Ectodermal cell (in vitro differentiated cells): ENCODE measurements around the gene SH2B2.

Experiments
- H3K27ac ChIP-seq: 2 replicates; pipeline ENCODE4 v1.7.0; 2013; ENCODE audit warnings: mild to moderate bottlenecking, low read depth, low read length; ENCODE audit not compliant: insufficient read depth, poor library complexity, severe bottlenecking
- H3K27me3 ChIP-seq: 2 replicates; pipeline ENCODE4 v1.7.0; 2013; ENCODE audit warnings: mild to moderate bottlenecking, low read length; ENCODE audit not compliant: insufficient read depth, control insufficient read depth, poor library complexity, severe bottlenecking
- H3K36me3 ChIP-seq: one replicate; pipeline ENCODE4 v1.7.0; 2013; ENCODE audit warnings: low read length; ENCODE audit not compliant: control insufficient read depth, insufficient read depth
- H3K4me1 ChIP-seq: one replicate; pipeline ENCODE4 v1.7.0; 2013; ENCODE audit warnings: low read length; ENCODE audit not compliant: control insufficient read depth, insufficient read depth
- H3K4me3 ChIP-seq: 2 replicates; pipeline ENCODE4 v1.7.0; 2013; ENCODE audit warnings: low read depth, low read length, control low read depth; ENCODE audit not compliant: insufficient read depth
- H3K9me3 ChIP-seq: 2 replicates; pipeline ENCODE4 v1.7.0; 2013; ENCODE audit warnings: mild to moderate bottlenecking, low read length, moderate library complexity; ENCODE audit not compliant: control insufficient read depth
- WGBS, 2 experiments: methylation state at CpG; one replicate each; pipeline ENCODE4 v1.1.7; 2013; ENCODE audit warnings: missing lambda C conversion rate in 2 of 2; 5-methylcytosine and 5-hydroxymethylcytosine counted together

SH2B2 gene

DNA sequence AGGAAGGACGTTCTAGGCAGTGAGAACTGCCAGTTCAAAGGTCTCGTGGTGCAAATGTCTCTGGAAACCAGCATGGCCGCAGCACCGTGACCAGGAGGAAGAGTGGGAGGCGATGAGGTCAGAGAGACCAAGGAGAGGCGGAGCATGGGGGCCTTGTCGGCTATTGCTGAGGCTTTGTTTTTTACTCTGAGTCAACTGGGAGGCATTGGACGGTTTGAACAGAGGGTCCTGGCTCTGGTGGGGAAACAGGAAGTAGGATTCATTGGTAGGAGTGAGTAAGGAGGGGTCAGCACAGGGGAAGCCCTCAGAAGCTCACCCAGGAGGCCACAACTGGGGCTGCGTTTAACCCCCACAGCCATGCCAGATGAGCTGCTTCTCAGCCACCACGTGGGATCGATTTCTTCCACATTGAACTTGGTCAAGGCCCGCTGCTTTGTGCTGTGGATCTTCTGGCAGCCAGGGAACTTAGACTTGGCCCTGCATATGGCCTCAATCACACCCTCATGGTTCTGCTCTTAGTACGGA lies 22.2 kb upstream of the SH2B2 start:
- H3K27me3 ChIP-seq: no peaks in the 10 kb centered on the region
- H3K9me3 ChIP-seq: no peaks in the 10 kb centered on the region
- 91% methylated on average over 13 of the region's 13 CpGs for WGBS, 2 experiments
- no peaks in the 10 kb centered on the region for H3K36me3 ChIP-seq
- no peaks in the 10 kb centered on the region for H3K4me1 ChIP-seq
- no peak overlapping the region for H3K27ac ChIP-seq
- no peak overlapping the region for H3K4me3 ChIP-seq

DNA sequence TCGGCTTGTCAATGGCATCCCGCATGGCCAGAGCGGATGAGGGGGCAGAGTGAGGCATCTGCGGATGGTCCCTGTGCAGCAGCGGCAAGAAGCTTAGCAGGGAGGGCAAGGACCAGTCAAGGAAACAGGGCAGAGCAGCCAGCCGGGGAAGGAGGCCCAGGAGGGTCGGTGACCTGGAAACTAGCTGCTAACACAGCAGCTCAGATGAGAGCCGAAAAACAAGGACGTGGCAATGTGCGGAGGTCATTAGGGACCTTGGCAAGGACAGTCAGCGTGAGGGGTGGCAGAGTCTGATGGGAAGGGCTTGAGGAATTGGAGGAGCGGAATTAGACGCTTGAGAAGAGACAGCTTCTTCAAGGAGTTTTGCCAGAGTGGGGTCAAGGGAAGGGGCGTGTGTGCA lies 20.1 kb upstream of the SH2B2 start:
- no peaks in the 10 kb centered on the region for H3K36me3 ChIP-seq
- H3K27ac ChIP-seq: no peak overlapping the region
- H3K4me1 ChIP-seq: peaks cover 3% of the 10 kb centered on the region
- WGBS, 2 experiments: 91 to 93% methylated on average over 14 of the region's 14 CpGs
- H3K9me3 ChIP-seq: no peaks in the 10 kb centered on the region
- no peaks in the 10 kb centered on the region for H3K27me3 ChIP-seq
- no peak overlapping the region for H3K4me3 ChIP-seq

DNA sequence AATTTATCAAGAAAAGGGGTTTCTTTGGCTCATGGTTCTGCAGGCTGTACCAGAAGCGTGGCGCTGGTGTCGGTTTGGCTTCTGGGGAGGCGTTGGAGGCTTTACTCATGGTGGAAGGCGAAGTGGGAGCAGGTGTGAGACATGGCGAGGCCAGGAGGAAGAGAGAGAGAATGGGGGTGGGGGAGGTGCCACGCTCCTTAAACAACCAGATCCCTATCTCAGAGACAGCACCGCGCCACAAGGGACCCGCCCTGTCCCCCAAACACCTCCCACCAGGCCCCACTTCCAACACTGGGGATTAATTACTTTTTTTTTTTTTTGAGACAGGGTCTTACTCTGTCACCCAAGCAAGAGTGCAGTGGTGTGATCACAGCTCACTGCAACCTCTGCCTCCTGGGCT lies 18.0 kb upstream of the SH2B2 start:
- no peak overlapping the region for H3K4me3 ChIP-seq

DNA sequence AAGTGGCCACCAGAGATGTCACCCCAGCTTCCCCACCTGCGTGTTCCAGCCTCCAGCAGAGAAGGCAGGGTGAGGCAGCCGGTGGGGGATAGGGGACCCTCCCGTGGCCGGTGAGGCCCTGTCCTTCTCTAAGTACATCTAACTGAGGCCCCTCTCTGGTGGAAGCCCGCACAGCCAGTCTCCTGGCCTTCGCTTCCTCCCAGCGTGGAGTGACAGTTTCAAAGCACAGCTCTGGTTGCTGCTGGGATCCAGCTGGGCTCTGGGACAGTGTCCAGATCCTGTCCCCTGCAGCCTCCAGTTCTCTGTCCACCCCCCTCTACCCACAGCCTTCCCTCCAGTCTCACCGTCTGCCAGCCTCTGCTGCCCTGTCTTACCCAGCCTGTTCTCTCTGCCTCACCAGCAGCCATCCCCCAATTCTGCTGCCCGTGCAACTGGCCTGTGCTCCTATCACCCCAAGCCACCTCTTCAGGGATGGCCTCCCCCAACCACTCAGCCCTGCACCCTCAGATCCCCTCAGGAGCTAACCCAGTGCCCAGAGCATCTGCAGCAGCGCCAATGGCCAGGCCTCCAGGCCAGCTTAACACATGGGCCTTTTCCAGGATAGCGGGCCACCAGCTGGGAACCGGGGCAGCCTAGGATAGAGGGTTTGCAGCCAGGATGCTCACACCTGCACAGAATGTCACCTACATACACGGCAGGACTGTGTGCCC lies 16.3 kb upstream of the SH2B2 start:
- Histone ChIP-seq H3K9me3 (no peaks in the 10 kb centered on the region), H3K4me3 (no peak overlapping the region), H3K4me1 (peaks cover 3% of the 10 kb centered on the region), H3K27ac (no peak overlapping the region), H3K27me3 (no peaks in the 10 kb centered on the region), H3K36me3 (no peaks in the 10 kb centered on the region)
- WGBS, 2 experiments: 81 to 82% methylated on average over 13 of the region's 13 CpGs

More for the DNA sequence above, 18.0 kb upstream of the SH2B2 start:
- 93 to 94% methylated on average over 6 to 10 of the region's 10 CpGs for WGBS, 2 experiments
- Histone ChIP-seq H3K27ac (no peak overlapping the region), H3K9me3 (no peaks in the 10 kb centered on the region), H3K4me1 (peaks cover 3% of the 10 kb centered on the region), H3K36me3 (no peaks in the 10 kb centered on the region), H3K27me3 (no peaks in the 10 kb centered on the region)

DNA sequence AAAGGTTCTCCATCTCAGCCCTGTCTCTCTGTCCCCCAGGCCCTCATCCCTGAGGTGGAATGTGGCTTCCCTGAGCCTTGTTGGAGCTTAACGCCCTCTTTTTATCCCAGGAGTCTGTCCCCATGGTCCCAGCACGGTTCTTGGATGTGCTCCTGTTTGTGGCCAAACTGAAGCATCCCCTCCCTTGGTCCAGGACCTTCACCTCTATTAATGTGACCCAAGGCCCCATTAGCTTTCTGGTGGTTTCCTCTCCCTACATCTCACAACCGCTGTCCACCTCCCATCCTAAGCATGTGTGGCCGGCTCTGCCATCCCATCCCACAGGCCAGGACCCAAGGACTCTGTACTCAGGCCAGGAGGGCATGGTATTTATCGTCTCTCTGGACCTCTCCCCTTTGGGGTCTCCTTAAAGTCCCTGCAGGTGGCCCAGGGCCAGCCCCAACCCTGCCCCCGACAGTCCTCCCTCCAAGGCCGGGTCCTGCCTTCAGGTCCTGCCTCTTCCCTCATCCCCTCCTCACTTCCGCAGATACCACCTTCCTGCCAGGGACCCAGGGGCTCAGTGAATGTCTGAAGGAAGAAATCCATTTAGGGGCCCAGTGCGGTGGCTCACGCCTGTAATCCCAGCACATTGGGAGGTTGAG lies 15.4 kb upstream of the SH2B2 start:
- H3K27ac ChIP-seq: no peak overlapping the region
- H3K36me3 ChIP-seq: no peaks in the 10 kb centered on the region
- no peak overlapping the region for H3K4me3 ChIP-seq
- H3K27me3 ChIP-seq: no peaks in the 10 kb centered on the region
- H3K4me1 ChIP-seq: peaks cover 3% of the 10 kb centered on the region
- WGBS, 2 experiments: 90 to 93% methylated on average over 10 of the region's 10 CpGs
- H3K9me3 ChIP-seq: no peaks in the 10 kb centered on the region

DNA sequence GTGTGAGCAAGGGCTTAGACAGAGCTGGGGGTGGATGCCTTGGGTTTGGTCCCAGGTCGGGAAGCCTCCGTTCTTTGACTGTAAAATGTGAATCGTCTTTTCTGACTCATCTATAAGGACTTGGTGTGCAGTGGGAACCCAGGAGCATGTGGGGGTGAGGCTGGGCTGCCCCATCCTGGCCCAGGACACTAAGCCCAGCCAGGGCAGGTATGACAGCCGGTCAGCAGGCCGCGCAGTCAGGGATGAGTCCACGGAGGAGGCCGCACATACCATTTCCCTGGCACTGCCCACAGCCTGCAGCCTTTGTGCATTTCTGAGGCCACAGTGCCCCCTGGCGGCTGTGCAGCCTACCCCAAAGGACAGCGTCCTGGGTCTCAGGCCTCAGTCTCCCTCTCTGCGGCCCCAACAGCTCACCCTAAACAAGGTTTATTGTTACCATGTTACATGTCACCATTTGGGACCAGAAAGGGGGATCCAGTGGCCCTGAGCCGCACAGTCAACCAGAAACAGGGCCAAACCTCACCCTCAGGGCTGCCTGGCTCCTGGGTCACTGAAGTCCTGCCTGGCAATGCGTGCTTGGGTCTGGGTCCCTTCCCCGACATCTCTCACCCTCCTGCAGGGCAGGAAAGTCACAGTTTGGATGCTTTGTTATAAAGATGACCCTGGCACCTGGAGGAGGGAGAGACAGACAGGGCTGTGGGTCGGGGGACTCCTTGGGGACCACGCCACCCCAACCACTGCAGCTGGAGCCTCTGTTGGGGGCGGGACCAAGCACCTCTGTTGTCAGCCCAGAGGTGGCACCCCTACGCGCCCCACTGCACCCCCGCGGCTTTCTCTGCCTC lies 14.4 kb upstream of the SH2B2 start:
- no peak overlapping the region for H3K4me3 ChIP-seq
- H3K4me1 ChIP-seq: peaks cover 3% of the 10 kb centered on the region
- no peaks in the 10 kb centered on the region for H3K27me3 ChIP-seq
- WGBS, 2 experiments: 63% methylated on average over 21 of the region's 21 CpGs
- no peaks in the 10 kb centered on the region for H3K9me3 ChIP-seq
- H3K27ac ChIP-seq: no peak overlapping the region
- no peaks in the 10 kb centered on the region for H3K36me3 ChIP-seq

DNA sequence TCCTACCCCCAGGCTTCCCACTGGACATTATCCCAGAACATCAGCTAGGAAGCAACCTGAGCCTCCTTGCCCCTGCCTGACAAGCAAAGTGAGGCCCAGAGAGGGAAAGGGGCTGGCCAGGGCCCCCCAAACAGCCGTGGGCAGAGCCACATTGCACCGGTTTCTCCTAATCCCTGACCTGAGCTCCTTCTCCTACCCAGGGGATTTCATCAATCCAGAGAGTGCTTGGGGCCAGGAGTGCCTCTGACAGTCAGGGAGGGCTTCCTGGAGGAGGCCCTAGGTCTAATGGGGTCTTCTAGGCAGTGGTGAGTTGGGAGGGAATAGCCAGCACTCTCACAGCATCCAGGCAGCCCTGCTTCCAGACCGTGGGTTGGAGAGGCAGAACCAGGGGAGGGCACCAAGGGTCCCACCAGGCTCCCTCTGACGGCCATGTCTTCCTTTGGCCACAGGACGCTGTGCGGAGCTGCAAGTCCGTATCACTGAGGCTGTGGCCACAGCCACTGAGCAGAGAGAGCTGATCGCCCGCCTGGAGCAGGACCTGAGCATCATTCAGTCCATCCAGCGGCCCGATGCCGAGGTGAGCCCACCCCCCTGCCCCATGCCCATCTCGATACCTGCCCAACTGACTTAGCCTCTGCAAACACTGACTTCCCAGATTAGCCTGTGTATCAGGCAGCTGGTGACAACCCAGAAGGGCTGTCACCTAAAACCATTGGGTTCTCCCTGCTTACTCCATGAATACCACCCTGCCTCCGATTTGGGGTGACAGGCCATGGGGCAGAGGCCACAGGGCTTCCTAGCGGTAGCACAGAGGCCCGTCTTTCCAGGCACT lies 13.5 kb upstream of the SH2B2 start:
- Histone ChIP-seq H3K36me3 (no peaks in the 10 kb centered on the region), H3K4me3 (no peak overlapping the region), H3K9me3 (no peaks in the 10 kb centered on the region), H3K27me3 (no peaks in the 10 kb centered on the region), H3K4me1 (peaks cover 3% of the 10 kb centered on the region), H3K27ac (no peak overlapping the region)
- 91 to 92% methylated on average over 16 of the region's 16 CpGs for WGBS, 2 experiments

DNA sequence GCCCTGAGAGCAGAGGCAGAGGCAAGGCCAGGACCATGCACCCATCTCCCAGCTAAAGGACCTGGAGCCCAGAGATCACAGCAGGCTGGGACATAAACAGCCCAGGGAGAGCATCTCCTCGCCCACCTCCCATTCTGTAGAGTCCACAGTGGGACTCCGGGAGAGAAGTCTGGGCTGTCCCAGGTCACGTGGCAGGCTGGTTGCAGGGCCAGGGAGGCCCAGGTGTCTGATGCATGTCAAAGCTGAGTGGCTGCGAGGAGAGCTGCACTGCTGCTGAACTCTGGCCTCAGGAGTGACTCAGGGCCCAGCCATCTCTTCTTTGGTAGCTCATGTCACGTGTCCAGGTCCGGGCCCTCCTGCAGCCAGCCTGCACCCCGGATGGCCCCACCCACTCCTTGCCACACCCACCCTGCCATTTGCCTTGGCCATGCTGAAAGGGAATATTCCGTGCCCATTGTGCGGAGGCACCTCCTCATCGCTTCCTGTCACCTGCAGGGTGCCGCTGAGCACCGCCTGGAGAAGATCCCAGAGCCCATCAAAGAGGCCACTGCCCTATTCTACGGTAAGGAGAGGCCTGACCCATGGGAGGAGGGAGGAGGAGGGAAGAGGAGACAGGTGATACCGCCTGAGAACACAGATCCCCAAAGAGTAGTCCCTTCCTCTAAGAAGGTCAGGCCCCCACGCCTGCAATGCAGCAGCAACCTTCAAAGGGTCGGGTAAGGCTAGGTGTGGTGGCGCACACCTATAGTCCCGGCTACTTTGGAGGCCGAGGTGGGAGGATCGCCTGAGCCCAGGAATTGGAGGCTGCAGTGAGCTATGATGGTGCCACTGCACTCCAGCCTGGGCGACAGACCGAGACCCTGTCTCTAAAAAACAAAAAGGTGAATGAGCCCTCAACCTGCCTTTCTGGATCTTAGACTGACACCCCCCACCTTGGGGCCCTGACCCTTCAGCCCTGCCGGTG lies 12.6 kb upstream of the SH2B2 start:
- Histone ChIP-seq H3K27me3 (no peaks in the 10 kb centered on the region), H3K9me3 (no peaks in the 10 kb centered on the region), H3K4me3 (no peak overlapping the region), H3K27ac (no peak overlapping the region), H3K36me3 (no peaks in the 10 kb centered on the region), H3K4me1 (peaks cover 3% of the 10 kb centered on the region)
- 77% methylated on average over 23 of the region's 23 CpGs for WGBS, 2 experiments

DNA sequence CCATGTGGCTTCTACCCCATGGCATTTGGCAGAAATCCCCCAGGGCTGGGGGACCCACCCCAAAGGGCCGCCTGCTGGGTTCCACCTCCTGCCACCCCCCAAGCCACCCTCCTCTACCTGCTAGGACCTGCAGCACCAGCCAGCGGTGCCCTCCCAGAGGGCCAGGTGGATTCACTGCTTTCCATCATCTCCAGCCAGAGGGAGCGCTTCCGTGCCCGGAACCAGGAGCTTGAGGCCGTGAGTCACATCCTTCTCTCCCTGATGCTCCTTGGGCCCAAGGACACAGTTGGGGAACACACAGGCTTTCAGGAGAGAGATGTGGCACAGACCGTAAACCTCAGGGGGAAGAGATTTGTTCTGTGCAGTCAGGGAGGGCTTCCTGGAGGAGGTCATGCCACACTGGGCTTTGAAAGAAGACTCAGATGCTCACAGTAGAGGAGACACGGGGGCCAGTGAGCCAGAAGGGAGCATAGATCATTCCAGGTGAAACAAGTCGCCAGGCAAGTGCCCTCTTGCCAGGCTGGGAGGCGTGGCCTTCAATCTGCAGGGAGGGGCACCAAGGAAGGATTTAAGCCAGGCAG lies 11.5 kb upstream of the SH2B2 start:
- Histone ChIP-seq H3K36me3 (no peaks in the 10 kb centered on the region), H3K4me3 (no peak overlapping the region), H3K27me3 (no peaks in the 10 kb centered on the region), H3K9me3 (no peaks in the 10 kb centered on the region), H3K4me1 (no peaks in the 10 kb centered on the region), H3K27ac (no peak overlapping the region)
- 91 to 92% methylated on average over 10 of the region's 10 CpGs for WGBS, 2 experiments
